Measurements from ENCODE around the gene MYO15A. TPM values are rescaled to one million over a fixed set of nuclear protein-coding genes. Genes with fewer than 3 reads are reported as not detected.
"Not testable (repeated sequence)": the region's sequence is repeated elsewhere in the genome, so short reads cannot be mapped to it uniquely, and the experiment has no call there.

The MYO15A gene
- total RNA-seq, 8 experiments from 2014 or later = 0.14 to 4.9 (median 1.2) TPM

DNA sequence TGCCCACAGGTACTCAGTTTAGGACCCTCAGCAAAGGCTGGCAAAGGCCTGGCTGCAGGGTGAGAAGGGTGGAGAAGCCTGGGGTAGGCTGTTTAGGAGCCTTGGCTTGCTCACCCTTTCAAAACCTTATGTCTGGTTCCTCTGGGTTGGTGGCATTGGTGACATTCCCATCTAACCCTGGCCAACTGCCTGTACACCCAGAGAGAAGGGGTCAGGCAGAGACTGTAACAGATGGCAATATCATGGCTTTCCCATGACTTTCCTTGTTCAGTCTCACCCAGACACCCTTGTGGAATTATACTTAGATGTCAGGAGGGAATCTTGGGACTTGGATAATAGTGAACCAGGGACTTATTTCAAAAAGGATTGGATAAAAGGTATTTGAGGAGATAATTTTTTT lies 98.4 kb downstream of the MYO15A start:
- ATAC-seq (replicated peaks in 6 of 8) = no peak
- no peak overlapping the region for H3K4me3 ChIP-seq
- no peaks in the 10 kb centered on the region for H3K4me1 ChIP-seq (replicated peaks in 1 of 2)
- H3K27ac ChIP-seq = no peak overlapping the region
- in situ Hi-C loops (cut with MboI; ENCODE audit: low pct_unique_long_range_greater_than_20kb in 2 of 9, low sequenced_read_pairs in 9 of 9, unreplicated experiment in 9 of 9) = no loop called here

DNA sequence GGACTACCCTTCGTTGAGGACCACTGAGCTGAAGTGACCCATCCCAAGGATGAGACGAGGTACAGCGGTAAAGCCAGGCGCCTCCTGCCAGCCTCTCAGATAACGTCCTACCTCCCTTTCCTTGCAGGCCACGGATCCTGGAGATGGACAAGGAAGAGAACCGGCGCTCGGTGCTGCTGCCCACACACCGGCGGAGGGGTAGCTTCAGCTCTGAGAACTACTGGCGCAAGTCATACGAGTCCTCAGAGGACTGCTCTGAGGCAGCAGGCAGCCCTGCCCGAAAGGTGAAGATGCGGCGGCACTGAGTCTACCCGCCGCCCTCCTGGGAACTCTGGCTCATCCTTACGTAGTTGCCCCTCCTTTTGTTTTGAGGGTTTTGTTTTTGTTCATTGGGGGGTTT lies 99.5 kb downstream of the MYO15A start:
- H3K4me3 ChIP-seq = no peak overlapping the region
- no peaks in the 10 kb centered on the region for H3K4me1 ChIP-seq (replicated peaks in 1 of 2)
- in situ Hi-C loops (cut with MboI; ENCODE audit: low pct_unique_long_range_greater_than_20kb in 2 of 9, low sequenced_read_pairs in 9 of 9, unreplicated experiment in 9 of 9) = no loop called here
- no peak overlapping the region for H3K27ac ChIP-seq
- 88 to 100% (median 98%) methylated on average over 1 to 14 of the region's 19 CpGs; no CpG with 5 or more reads in 1 of the 10 experiments for WGBS, 10 experiments
- peak in 1 of 8 experiments; percentile 24 for ATAC-seq (replicated peaks in 6 of 8)

DNA sequence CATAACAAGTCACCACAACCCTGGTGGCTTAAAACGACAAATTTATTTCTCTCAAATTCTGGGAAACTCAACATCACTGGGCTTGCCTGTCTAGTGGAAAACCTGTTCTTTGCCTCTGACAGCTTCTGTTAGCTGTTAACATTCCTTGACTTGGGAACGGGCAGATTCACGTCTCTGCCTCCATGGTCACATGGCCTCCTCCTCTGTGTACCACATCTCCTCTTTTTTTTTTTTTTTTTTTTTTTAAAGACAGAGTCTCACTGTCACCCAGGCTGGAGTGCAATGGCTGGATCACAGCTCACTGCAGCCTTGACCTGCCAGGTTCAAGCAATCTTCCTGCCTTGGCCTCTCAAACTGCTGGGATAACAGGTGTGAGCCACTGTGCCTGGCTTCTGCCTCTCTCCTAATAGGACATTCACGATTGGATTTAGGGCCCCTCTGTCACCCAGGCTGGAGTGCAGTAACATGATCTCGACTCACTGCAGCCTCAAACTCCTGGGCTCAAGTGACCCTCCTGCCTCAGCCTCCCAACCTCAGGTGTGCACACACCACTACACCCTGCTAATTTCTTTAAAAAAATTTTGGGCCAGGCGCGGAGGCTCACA lies 105.2 kb downstream of the MYO15A start:
- Histone ChIP-seq H3K27ac (no peak overlapping the region), H3K4me3 (no peak overlapping the region), H3K4me1 (replicated peaks in 1 of 2) (peaks cover 3 to 4% of the 10 kb centered on the region in 2 donors)
- in situ Hi-C loops (cut with MboI; ENCODE audit: low pct_unique_long_range_greater_than_20kb in 2 of 9, low sequenced_read_pairs in 9 of 9, unreplicated experiment in 9 of 9) = no loop called here
- ATAC-seq (replicated peaks in 6 of 8) = peak in 5 of 8 experiments; percentile 61 to 70 (median 67)
- WGBS, 10 experiments = 0 to 77% (median 50%) methylated on average over 1 to 4 of the region's 7 CpGs; no CpG with 5 or more reads in 1 of the 10 experiments

DNA sequence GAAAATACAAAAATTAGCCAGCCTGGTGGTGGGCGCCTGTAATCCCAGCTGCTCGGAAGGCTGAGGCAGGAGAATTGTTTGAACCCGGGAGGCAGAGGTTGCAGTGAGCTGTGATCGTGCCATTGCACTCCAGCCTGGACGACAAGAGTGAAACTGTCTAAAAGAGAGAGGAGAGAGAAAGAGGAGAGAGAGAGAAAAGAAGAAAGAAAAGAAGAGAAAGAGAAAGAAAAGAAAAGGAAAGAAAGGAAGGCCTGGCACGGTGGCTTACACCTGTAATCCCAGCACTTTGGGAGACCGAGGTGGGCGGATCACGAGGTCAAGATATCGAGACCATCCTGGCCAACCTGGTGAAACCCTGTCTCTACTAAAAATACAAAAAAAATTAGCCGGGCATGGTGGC lies 108.3 kb downstream of the MYO15A start:
- H3K27ac ChIP-seq; H3K4me1 ChIP-seq (replicated peaks in 1 of 2); ATAC-seq (replicated peaks in 6 of 8); in situ Hi-C loops (cut with MboI; ENCODE audit: low pct_unique_long_range_greater_than_20kb in 2 of 9, low sequenced_read_pairs in 9 of 9, unreplicated experiment in 9 of 9); H3K4me3 ChIP-seq: not testable (repeated sequence)
- 37 to 85% (median 72%) methylated on average over 1 to 11 of the region's 11 CpGs for WGBS, 10 experiments

DNA sequence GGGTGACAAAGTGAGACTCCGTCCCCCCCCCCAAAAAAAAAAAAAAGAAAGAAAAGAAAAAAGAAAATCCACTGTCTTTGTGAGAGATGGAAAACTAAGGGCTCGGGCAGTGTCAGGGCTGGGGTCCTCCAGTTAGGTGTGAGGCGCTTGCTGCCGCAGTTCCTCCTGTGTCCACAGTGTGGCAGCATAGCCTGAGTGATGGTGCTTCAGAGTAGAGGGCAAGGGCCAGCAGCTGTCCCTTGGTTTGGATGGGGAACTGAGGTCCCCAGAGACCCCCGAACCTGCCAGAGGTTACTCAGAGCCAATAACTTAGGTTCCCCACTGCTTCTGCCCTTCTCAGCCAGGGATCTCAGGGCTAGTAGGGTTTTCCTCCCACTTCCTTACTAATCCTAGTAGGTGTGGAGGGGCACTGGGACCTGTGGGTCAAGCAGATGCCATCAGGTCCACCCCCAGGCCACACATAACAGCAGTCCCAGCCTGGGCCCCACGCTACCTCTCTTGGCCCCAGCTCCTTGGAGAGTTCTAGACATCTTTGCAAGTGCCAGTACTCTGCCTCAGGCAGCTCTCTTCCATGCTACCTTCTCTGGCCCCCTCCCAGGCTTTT lies 109.0 kb downstream of the MYO15A start:
- Histone ChIP-seq H3K4me1 (replicated peaks in 1 of 2) (peaks cover 3 to 4% of the 10 kb centered on the region in 2 donors), H3K4me3 (no peak overlapping the region), H3K27ac (no peak overlapping the region)
- peak; percentile 79 to 98 (median 87) for ATAC-seq (replicated peaks in 6 of 8)
- WGBS, 10 experiments = 0% methylated on average over 1 of the region's 6 CpGs; no CpG with 5 or more reads in 8 of the 10 experiments
- in situ Hi-C loops (cut with MboI; ENCODE audit: low pct_unique_long_range_greater_than_20kb in 2 of 9, low sequenced_read_pairs in 9 of 9, unreplicated experiment in 9 of 9) = no loop called here

DNA sequence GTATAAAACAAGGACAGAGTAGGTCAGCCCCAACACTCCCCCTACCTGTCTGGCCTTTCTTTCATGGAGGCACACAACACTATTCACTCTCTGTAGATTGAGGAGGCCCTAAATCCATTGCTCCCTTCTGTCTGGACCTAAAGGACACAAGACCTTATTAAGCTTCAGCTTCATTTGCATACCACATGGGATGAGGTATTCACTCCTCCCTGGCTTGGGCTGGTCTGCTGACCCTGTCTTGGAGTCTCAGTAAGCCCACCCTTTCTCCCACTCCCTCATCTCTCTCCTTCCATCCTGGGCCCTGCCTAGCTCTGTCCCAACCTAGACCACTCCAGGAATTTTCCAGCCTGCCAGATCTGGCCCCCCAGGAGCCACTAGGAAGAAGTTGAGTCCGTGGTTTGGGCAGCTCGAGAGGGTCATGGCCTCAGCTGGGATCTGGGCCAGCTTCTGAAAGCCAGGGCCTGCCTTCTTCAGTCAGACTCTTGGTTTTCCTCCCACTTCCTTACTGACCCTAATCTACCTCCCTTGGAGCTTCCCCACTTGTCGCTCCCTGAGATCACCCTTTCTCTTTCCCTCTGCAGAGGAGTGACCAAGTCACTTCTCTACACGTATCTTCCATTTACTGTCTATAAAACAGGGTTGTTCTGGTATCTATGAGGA lies 110.3 kb downstream of the MYO15A start:
- no peak overlapping the region for H3K27ac ChIP-seq
- peaks cover 3 to 4% of the 10 kb centered on the region in 2 donors for H3K4me1 ChIP-seq (replicated peaks in 1 of 2)
- 0 to 100% (median 80%) methylated on average over 1 to 3 of the region's 4 CpGs; no CpG with 5 or more reads in 1 of the 10 experiments for WGBS, 10 experiments
- in situ Hi-C loops (cut with MboI; ENCODE audit: low pct_unique_long_range_greater_than_20kb in 2 of 9, low sequenced_read_pairs in 9 of 9, unreplicated experiment in 9 of 9) = no loop called here
- ATAC-seq (replicated peaks in 6 of 8) = peak in 3 of 8 experiments; percentile 4 to 69 (median 53)
- no peak overlapping the region for H3K4me3 ChIP-seq

DNA sequence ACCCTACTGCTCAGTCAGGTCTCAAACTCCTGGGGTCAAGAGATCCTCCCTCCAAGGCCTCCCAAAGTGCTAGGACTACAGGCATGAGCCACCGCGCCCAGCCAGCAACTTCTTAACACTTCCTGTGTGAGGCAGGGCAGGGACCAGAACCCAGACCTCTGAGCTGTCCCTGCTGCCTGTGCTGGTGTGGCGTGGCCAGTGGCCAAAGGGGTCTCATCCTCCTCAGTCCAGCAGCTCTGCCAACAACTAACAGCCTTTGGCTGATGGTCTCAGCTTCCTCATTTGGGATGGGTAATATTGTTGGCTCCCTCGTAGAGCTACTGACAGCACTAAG lies 115.5 kb downstream of the MYO15A start:
- Histone ChIP-seq H3K4me3 (no peak overlapping the region), H3K4me1 (replicated peaks in 1 of 2) (peaks cover 20 to 31% of the 10 kb centered on the region in 2 donors), H3K27ac (peak overlapping the region in 1 of 2 donors; percentile 77)
- no peak for ATAC-seq (replicated peaks in 6 of 8)
- 74 to 100% (median 80%) methylated on average over 1 to 4 of the region's 4 CpGs; no CpG with 5 or more reads in 6 of the 10 experiments for WGBS, 10 experiments
- in situ Hi-C loops (cut with MboI; ENCODE audit: low pct_unique_long_range_greater_than_20kb in 2 of 9, low sequenced_read_pairs in 9 of 9, unreplicated experiment in 9 of 9) = no loop called here

DNA sequence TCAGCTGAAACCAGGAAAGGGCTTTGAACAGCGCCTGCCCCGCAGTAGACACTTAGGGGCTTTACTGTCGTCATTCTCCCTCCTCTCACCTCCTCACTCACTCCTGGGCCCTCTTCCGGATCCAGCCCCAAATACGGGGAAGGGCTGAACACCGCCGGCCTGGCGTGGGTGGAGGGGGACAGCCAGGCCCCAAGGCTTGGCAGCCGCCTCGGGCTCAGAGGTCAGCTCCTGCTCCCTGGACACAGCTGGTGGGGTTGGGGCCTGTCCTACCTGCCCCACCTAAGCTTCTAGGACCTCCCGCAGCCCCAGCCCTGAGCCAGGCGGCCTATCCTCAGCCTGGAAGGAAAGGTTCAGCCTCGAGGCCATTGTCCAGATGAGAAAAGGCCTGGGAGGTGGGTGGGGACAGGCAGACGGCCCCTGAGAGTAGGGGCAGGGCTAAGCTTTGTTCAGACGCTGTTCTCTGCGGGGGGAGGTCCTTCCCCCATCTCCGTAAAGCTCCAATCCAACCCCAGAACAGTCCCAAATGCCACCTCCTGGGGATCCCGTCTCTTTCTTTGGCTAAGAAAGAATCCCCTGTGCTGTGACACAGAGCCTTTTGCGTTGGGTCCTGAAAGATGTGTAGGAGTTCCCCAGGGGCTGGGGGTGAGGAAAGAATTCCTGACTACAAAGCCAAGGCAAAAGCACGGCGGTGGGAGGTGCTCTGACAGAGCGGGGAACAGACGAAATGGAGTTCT lies 116.0 kb downstream of the MYO15A start:
- Histone ChIP-seq H3K27ac (peak overlapping the region; percentile 7 to 77), H3K4me3 (peak overlapping the region; percentile 38 to 100 (median 76)), H3K4me1 (replicated peaks in 1 of 2) (peaks cover 20 to 36% of the 10 kb centered on the region in 2 donors)
- ATAC-seq (replicated peaks in 6 of 8) = peak in 6 of 8 experiments; percentile 1 to 26 (median 12)
- WGBS, 10 experiments = 0 to 42% (median 24%) methylated on average over 2 to 6 of the region's 23 CpGs; no CpG with 5 or more reads in 3 of the 10 experiments
- in situ Hi-C loops (cut with MboI; ENCODE audit: low pct_unique_long_range_greater_than_20kb in 2 of 9, low sequenced_read_pairs in 9 of 9, unreplicated experiment in 9 of 9) = no loop called here

DNA sequence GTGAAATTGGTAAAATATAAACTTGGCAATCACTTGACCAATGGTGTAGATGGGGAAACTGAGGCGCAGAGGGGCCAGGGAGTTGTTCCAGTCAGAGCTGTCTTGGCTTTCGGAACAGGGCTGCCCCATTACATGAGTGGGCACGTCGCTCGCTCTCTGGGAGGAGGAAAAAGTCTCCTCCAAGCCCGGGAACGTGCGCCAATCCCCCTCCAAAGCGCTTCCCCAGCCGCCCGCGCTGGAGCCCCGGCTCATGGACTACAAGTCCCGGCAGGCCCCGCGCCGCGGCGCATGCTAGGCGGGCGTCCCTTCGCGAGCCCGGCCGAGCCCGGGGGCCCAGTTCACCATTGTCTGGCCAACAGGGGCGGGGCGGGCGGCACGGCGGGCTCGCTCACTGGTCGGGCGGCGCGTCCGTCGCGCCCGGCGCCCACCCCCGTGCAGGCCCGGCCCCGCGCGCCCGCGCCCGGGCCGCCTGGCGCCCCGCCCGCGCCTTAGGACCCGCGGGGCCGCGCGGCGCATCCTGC lies 116.6 kb downstream of the MYO15A start, which contains the start of gene LLGL1:
LLGL1 (plus strand) TSS at position 515 of the 521 bp plus-strand sequence. CDS start 48 bp downstream, outside the sequence.
- peak; percentile 80 to 96 (median 92) for ATAC-seq (replicated peaks in 6 of 8)
- Histone ChIP-seq H3K4me3 (peak within 1 kb of the TSS; percentile 51 to 100 (median 76)), H3K27ac (peak within 1 kb of the TSS; percentile 28 to 85), H3K4me1 (replicated peaks in 1 of 2) (peaks cover 24 to 43% of the 10 kb centered on the region in 2 donors)
- in situ Hi-C loops (cut with MboI; ENCODE audit: low pct_unique_long_range_greater_than_20kb in 2 of 9, low sequenced_read_pairs in 9 of 9, unreplicated experiment in 9 of 9) = no loop called here
- WGBS, 10 experiments = 0 to 3% (median 0%) methylated on average over 1 to 6 of the region's 60 CpGs; no CpG with 5 or more reads in 6 of the 10 experiments

DNA sequence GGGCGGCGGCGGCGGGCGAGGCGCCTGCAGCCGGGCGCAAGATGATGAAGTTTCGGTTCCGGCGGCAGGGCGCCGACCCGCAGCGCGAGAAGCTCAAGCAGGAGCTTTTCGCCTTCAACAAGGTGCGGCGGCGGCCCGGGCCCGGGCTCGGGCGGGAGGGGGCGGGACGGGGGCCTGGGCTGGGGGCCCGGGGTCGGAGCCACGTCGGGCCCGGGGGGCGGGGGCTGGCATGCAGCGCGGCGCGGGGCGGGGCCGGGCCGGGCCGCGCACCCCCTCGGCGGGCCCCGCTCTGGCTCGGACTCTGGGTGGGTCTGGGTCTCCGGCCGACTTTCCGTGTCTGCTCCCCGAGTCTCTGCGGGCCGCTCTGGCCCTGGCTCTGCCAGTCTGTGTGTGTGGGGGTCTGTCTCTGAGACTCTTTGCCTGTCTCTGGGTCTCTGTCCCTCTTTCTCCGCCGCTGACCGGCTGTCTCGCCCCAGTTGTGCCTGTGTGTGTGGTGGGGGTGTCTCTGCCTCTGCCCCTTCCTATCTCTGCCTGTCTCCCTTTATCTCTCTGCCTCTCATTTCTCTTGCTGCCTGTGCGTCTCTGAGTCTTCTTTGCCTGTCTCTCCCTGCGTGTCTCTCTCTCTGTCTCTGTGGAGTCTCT lies 117.2 kb downstream of the MYO15A start:
- peak; percentile 7 to 64 (median 52) for ATAC-seq (replicated peaks in 6 of 8)
- Histone ChIP-seq H3K4me3 (peak overlapping the region; percentile 51 to 100 (median 76)), H3K4me1 (replicated peaks in 1 of 2) (peaks cover 30 to 49% of the 10 kb centered on the region in 2 donors), H3K27ac (peak overlapping the region; percentile 28 to 85)
- 0 to 3% (median 2%) methylated on average over 2 to 6 of the region's 57 CpGs; no CpG with 5 or more reads in 6 of the 10 experiments for WGBS, 10 experiments
- in situ Hi-C loops (cut with MboI; ENCODE audit: low pct_unique_long_range_greater_than_20kb in 2 of 9, low sequenced_read_pairs in 9 of 9, unreplicated experiment in 9 of 9) = no loop called here

DNA sequence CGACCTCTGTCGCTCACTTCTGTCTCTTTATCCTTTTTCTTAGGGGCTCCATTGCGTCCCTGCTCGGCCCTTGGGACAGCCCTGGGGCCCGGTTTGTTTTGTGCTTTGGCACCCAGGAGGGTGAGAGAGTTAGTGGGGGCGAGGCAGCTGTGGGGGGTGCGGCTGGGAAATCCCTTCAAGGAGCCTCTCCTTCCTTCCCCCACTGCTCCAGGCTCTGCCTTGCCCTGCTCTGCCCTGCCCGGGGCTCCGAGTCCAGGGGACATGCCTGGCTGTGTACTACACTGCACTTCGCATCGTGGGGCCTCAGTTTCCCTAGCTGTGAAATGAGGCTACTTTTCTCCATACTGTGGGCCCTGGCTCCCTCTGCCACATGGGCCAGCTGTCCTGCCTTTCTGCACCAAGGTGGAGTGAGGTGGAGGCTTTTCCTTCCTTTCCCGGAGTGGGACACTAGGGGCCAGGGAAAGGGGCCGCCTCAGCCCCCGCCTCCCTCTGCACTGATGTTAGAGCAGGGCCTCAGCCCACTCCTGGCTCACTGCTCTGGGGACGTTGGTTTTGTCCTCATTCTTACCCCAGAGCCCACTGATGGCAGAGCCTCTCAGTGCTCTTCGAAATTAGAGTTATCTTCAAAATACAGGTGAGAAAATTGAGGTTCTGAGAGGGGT lies 117.9 kb downstream of the MYO15A start:
- Histone ChIP-seq H3K4me3 (peak overlapping the region; percentile 51 to 100 (median 76)), H3K4me1 (replicated peaks in 1 of 2) (peaks cover 34 to 55% of the 10 kb centered on the region in 2 donors), H3K27ac (peak overlapping the region; percentile 28 to 85)
- peak in 3 of 8 experiments; percentile 1 to 8 (median 3) for ATAC-seq (replicated peaks in 6 of 8)
- 0 to 100% (median 12%) methylated on average over 1 to 10 of the region's 16 CpGs; no CpG with 5 or more reads in 4 of the 10 experiments for WGBS, 10 experiments
- in situ Hi-C loops (cut with MboI; ENCODE audit: low pct_unique_long_range_greater_than_20kb in 2 of 9, low sequenced_read_pairs in 9 of 9, unreplicated experiment in 9 of 9) = no loop called here

DNA sequence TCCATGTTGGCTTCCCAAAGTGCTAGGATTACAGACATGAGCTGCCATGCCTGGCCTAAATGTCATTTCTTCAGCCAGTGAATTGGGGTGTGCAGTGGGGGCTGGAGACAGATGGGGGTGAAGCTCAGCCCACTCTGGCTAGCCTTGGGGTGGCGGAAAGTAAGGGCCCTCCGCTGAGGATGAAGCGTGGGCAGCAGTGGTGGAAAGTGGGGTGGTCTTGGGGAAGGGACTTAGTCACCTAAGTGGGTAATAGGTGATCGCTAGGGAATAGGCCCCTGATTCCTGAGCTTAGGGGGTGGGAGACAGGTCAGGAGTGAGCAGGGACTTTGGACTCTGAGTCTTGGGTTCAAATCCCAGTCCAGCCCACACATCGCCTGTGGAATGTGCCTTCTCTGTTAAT lies 119.1 kb downstream of the MYO15A start:
- H3K27ac ChIP-seq = no peak overlapping the region
- H3K4me1 ChIP-seq (replicated peaks in 1 of 2) = peaks cover 39 to 65% of the 10 kb centered on the region in 2 donors
- 80 to 100% (median 95%) methylated on average over 1 to 4 of the region's 5 CpGs; no CpG with 5 or more reads in 3 of the 10 experiments for WGBS, 10 experiments
- no peak for ATAC-seq (replicated peaks in 6 of 8)
- in situ Hi-C loops (cut with MboI; ENCODE audit: low pct_unique_long_range_greater_than_20kb in 2 of 9, low sequenced_read_pairs in 9 of 9, unreplicated experiment in 9 of 9) = no loop called here
- no peak overlapping the region for H3K4me3 ChIP-seq
